ELF-1 (cell line): ENCODE data around the gene TRAF3.
A peak's percentile ranks its signal among the peaks of the same experiment; 100 is the strongest.

Experiments
- DNase-seq: peaks from one replicate; pipeline ENCODE4 v3.0.0-alpha.2; 2016; ENCODE audit warnings: low read depth, low spot score

TRAF3 gene

DNA sequence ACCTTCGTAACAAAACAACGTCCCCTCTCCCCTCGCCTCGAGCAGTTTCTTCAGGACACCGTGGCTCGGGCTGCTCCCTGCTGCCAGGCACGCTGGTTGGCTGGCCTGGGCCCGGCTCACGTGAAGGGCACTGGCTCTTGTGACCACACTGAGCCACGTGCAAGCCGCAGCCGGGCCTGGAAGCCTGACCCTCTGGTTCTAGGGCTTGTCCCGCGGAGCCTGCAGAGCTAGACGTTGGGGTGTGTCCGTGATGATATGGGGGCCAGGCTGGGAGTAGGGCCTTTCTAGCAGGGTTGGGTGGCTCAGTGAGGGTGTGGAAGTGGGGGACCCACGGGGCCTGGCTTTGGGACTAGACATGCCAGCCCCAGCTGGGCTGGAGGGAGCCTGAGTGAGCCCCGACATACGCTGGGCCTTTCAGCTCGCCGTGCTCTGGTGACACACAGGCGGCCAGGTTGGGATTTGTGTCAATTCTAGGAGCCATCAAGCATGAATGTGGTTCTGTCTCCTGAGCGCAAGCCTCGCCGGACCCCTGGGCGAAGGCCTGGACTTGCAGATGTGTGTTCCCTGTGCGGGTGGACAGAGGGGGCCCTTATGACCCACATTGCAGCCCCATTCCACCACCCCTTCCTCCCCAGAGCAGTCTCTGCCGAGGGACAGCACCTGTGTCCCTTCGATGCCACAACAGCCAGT lies 131.7 kb downstream of the TRAF3 start:
- no peak for DNase-seq

DNA sequence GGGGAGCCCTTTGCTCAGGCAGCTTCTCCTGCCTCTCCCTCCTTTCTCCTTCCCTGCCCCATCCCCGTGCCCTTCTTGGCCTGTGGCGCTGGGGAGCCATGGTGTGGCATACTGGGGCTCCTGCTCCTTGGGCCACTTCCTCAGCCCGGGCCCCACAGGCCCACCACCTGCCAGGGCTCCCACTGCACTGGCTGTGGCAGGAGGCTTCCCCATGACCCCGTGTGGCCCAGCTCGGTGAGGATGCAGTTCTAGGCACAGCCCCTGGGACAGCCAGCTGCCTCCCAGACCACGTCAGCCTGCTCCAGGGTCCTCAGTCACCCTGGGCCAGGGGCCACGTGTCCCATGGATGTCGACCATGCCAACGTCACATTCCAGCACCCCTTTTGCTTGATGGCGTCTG lies 132.2 kb downstream of the TRAF3 start:
- no peak for DNase-seq

DNA sequence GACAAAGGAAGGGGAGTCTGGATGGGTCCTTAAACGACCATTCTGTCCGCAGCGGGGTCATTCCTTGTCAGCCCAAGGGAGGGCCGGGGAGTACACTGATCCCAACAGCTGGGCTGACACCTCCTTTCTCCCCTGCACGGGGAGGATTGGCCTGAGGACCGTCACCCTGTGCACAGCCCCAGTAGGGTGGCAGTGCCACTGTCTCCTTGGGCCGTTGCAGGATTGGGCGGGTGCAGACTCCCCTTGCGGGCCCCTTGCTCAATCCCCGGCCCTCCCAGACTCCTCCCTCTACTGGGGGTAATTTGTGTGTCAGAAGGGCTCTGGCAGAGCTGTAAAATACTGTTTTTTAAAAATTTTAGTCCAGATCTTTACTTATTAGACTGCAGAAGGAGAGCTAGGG lies 132.7 kb downstream of the TRAF3 start:
- no peak for DNase-seq

DNA sequence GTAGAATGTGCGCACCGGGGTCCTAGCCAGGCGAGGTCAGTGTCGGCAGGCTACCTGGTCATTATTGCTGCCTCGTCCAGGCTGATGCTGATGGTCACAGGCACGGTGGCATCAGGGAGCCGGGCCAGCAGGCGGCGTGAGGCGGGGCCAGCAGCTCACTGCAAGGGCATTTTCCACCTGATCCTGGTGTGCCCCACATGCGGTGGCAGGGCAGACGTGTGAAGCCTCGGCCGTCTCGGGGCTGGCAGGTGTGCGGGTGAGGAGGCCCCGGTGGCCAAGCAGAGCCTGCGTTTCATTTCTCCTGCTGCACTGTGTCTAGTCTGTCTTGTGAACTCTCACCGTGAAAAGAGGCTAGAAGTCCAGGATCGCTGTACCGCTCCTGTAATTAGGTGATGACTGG lies 133.2 kb downstream of the TRAF3 start:
- DNase-seq: no peak

DNA sequence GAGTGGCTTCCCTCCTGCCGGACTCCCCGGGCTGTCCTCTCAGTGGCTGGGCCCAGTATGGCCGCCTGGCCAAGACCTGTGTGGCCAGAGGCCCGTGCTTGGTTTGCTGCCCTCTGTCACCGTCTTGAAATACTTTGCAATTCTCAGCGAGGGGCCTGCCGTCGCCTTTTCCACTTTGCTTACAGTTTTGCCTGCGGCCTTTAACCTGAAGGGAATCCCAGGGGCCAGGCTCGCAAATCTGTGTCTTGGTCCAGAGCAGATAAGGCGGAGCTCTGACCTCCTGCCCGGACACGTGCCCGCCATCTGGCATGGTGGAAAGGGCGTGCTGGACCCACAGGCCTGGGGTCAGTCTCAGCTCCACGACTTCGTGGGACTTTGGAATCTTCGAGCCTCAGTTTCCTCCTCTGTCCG lies 134.3 kb downstream of the TRAF3 start:
- DNase-seq: no peak

DNA sequence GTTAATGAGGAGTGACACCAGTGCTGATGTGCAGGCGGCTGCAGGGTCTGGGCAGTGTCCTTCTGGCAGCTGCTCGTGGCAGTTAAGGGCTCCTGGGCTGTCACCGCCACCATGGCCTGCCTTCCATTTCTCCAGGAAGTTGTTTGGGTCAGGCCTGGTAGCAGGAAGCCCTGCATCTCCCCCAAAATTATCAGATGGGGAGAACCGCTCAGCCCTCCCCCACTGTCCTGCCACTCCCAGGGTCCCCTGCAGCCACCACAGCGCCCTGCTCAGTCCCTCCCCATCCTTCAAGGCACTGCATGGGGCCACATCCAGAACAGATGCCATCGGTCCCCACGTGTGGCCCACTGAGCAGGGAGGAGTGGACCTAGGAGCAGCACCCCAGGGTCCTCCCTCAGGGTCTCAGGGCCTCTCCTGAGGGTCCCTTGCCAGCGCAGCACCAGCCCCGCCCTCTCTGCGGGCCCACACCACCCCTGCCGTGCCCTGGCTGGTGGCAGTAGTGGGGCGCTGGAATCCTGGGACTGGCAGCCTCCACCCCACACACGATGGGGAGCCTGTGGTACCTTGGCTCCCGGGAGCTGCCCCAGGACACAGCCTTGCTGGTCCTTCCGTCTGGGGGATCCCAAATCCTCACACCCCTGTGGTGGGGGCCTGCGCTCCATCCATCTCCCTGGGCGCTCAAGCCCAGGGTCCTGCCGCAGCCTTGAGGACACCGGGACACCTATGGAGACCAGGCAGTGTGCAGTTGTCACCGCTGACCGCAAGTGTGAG lies 134.9 kb downstream of the TRAF3 start:
- DNase-seq: no peak

DNA sequence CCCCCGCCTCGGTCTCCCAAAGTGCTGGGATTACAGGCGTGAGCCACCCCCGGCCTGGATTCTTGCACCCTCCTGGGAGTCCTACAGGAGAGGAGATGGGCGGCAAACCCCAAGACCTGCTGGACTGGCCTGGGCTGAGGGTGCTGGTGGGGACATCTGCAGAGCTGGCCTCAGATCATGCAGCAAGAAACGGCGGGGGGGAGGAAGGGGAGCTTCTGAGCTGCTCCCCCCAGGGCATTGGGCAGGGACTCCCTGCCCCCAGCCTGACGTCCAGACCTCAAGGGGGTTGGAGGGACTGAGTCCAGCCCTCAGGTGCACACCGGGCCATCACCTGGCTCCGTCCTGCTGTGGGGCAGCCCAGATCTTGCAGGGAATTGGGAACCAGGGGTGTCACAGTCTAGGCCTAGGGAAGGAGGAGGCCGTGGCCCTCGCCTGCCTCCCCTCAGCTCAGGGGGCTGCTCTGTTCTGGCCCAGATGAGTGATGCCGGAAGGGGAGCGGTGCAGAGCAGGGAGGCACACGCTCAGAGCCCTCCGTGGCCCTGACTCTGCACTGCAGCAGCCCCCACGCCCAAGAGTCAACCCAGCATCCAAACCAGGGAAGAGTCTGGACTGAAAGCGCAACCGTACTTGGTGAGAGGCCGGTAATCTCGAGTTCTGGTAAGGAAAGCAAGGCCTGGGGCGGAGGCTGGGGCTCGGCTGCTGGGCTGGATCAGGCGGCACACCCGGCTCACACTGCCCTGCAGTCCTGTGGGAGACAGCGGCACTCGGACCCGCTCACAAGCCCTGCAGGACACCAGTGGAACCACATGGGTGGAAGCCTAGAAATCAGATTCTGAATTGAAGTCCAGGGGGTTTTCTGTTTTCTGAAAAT lies 136.3 kb downstream of the TRAF3 start:
- DNase-seq: no peak

DNA sequence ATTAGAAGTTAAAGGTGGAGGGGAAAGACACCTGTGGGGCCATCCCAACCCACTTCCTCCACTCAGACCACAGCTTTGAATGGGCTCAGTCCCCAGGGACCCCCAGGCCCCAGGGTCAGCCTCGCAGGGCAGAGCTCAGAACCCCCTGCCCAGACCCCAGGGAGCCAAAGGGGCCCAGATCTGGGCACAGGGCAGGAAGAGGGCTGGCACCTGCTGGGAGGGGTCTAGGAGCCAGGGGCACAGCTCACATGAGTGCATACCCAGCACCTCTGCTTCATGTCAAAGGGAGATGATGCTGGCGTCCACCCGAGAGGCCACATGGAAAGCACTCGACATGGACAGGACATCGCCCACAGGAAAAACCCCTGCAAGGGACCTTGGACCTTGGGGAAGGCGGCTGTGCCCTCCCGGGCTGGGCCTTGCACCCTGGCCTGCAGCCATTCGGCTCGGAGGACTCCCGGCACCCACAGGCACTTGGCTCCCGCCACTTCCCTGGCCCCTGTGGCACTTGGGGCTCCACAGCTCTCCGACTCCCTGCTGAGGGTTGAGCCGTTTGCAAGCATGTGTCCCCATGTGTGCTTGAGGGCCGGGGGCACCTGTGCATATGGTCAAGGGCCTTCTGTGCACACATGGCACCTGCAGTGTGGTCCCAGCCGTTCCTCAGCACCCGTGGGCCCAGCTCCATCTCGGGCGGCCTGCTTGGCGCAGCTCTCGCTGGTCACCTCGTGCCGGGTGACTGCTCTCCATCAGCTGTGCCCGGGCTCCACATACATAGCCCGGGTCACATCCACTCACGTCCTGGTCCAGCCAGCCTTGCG lies 137.4 kb downstream of the TRAF3 start:
- DNase-seq: no peak

DNA sequence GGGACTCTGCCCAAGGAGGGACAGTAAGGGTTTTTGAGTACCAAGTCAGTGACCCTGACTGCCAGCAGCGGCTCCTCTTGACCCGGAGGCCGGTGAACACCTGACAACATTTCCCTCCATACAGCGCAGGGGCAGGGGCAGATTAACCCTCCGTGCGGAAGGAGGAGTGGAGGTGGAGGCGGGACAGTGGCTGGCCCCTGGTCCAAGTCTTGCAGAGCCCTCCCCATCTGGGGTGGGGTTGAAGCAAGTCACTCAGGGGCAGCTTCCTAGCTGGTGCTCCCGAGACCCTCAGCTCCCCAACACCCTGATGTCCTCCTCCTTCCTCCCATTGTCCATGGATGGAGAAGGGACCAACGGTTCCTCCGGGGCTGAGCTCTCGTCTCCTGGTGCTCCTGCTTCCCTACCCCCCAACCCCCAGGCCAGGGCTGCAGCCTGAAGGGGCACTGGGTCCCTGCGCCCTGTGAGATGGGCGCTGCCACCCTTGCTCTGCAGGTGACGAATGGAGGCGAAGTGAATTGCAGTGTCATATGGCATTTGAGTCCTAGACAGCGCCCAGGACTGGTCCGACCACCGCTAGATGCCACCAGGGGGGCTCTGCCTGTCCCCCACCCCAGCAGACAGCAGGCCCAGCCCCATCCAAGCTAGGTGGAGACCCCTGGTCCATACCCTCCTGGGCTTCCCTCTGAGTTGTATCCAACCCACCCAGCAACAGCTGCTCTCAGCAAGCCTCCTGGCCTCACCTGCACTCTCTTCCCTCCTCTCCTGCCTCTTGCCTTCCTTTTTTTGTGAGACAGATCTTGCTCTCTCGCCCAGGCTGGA lies 138.3 kb downstream of the TRAF3 start:
- DNase-seq: no peak

DNA sequence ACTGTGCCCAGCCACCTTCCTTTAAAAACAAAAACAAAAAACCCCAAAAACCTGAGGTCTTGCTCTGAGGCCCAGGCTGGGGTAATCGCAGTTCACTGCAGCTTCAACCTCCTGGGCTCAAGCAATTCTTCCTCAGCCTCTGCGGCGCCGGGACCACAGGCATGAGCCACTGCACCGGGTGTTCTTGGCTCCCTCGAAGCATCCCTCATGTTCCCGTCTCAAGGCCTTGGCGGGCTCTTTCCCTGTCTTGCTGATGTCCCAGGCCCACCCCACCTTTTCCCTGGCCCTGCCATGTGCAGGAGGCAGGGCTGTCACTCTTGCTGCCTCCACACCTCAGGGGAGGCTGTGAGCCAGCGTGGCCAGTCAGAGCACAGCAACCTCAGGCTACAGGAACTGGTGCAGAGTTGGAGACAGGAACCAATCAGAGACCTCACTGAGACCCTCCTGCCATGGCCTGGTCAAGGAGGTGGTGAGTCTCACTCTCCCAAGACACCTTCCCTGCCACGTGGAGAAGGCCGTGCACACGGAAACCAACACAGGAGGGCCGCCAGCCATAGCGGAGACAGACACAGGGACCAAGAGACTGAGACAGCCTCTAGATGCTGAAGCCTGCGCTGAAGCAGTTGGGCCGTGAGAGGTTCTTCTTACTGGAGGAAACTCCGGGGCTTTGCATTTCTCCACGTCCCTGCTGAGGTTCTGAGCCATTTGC lies 139.3 kb downstream of the TRAF3 start:
- no peak for DNase-seq

DNA sequence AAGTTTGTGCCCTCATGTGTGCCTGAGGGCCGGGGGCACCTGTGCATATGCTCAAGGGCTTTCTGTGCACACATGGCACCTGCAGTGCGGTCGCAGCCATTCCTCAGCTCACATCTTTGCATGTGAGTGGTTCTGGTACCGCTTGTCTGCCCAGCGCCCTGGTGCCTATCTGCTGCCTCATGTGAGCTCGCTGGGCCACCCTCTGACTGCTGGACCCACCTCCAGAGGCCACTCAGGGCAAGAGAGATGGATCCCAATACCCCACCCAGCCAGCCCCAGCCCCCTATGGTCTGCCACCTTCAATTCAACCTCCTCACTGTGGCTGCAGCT lies 139.8 kb downstream of the TRAF3 start:
- no peak for DNase-seq

DNA sequence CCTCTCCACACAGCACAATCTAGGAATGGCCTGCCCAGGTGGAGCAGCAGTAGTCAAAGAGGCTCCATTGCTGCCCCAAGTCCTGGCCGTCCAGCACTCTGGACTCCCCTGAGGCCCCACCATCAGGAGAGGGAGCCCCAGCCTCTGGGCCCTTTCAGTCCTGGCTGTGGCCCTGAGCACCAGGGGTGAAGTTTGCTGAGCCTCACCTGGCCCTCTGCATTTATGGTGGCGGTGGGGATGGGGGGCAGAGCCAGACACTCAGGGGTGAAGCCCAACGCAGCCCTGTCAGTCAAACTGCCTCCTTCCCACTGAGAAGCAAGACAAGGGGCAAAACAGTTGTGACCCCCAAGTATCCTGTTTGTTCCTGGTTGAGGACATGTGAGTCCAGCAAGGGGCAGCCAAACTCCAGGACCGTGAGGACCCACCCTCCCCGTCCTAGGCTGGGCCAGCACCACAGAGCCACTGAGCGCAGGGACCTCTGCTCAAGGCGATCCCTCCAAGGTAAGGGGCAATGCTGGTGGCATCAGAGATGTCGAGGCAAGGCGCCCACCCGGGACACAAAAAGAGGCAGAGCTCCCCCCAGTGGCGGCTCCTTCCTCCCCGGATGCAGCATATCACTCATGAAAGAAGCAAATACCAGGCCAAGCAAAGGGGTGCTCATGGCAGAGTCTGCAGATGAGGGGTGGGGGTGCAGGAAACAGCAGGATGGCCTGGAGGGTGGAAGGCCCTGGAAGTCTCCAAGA lies 140.4 kb downstream of the TRAF3 start:
- peak; percentile 80 for DNase-seq

DNA sequence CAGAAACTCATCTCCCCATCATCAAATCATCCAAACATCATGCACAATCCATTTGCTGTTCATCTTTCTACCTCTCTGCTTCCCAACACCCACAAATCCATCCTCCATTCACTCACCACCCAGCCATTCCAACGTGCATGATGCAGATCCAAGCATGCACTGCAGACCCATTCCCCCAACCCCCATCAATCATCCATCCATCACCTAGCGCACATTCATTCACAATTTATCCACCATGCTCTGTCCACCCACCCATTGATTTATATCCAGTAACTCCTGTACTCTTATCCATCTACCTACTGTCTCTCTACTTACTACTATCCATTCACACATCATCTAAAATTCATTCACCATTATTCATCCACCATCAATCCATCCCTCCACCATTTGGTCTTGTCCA lies 141.2 kb downstream of the TRAF3 start:
- DNase-seq: no peak

DNA sequence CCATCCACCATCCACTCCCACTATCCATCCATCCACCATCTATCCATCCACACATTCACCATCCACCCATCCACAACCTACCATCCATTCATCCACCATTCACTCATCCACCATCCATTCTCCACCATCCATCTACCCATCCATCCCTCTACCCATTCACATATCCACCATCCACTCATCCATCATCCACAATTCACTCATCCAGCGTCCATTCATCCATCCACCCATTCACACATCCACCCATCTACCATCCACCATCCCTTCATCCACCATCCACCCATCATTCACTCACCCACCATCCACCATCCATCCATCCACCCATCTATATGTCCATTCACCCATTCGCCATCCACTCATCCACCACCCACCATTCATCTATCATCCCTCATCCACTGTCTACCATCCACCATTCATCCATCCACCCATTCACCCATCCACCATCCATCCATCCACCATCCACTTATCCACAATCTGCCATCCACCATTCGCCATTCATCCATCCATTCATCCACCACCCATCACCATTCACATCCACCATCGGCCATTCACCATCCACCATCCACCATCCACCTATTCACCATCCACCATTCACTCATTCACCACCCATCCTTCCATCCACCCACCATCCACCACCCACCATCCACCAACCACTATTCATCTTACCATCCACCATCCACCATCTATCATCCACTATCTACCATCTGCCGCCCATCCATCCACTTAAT lies 143.2 kb downstream of the TRAF3 start:
- DNase-seq: no peak

DNA sequence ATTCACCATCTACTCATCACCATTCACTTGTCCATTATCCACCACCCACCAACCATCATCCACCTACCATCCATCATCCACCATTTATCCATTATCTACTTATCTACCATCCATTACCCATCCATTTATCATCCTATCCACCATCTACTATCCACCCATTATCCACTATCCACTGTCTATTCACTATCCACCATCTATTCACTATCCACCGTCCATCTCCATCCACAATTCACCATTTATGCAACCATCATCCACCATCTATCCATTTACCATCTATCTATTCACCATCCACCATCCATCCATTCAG lies 143.7 kb downstream of the TRAF3 start:
- no peak for DNase-seq

DNA sequence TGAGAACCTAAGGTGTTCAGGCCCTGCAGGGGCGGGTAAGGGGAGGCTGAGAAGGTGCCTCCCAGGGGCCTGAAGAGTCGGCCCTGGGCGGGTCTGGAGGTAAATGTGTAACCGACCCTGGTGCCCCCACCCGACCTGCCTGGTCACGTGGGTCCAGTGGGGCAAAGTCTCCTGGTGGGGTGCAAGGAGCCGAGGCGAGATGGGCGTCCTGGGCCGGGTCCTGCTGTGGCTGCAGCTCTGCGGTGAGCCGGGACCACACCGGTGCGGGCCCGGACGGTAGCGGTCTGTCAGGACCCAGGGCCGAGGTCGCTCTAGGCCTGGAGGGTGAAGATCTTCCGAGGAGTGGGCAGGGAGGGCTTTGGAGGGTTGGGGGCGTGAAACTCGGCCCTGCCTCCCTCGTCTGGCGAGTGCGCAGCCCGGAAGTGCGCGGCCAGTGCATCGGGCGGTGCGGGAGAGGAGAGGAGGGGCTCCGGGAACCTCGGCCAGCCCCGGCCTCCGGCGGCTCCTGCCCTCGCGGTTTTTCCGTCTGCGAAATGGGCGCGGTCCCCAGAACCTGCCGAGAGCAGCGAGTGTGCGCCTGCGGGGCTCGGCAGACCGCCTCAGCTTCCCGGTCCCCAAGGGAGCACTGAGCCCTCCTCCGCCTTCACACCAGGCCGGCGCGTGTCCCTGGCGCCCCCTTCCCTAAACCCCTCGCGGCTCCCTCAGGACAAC lies 145.4 kb downstream of the TRAF3 start, which contains the start of gene AMN:
Gene AMN (plus strand): TSS at position 174 of the 711 bp plus-strand sequence. CDS start 26 bp downstream, at position 200.
- peak; percentile 61 for DNase-seq

DNA sequence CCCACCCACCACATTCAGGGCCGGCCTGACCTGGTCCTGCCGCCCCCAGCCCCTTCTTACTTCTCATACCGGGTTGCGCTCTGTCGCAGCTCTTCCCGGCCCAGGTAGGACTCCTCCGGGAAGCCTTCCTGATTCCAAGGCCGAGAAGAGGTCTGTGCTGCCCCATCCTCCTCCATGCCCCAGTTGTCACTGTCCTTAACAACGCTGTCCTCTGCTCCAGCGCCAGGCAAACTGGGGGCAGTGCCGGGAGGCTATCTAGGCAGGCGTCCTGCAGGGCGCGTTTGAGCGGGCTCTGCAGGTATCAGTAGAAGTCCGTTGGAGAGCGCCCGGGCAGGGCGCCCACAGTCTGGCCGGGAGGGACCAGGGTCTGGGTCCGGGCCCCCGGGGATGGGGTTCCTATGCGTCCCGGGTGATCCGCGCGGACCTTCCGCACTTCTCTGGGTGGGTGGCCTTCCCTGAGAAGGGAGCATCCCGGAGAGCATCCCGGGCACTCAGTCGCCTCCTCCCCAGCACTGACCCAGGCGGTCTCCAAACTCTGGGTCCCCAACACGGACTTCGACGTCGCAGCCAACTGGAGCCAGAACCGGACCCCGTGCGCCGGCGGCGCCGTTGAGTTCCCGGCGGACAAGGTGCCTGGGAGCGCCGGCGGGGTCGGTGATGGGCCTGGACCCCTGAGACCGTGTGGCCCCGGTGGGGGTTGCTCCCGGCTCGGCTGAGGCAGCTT lies 146.1 kb downstream of the TRAF3 start:
- peak; percentile 38 for DNase-seq
